WTC11 (cell line): ENCODE data around the gene DAPK3. TPM values are rescaled to one million over a fixed set of nuclear protein-coding genes. Genes with fewer than 3 reads are reported as not detected.

ENCODE experiments used
- AFF4 ChIP-seq: sonication (generic); formaldehyde crosslinking; IDR thresholded peaks from 2 replicates; pipeline ENCODE4 v1.8.1; 2023; ENCODE audit warnings: mild to moderate bottlenecking, missing genetic modification reagents, borderline replicate concordance
- ELF4 ChIP-seq: sonication (generic); formaldehyde crosslinking; IDR thresholded peaks from 2 replicates; pipeline ENCODE4 v1.8.1; 2022; ENCODE audit warnings: low read depth, mild to moderate bottlenecking, moderate library complexity, missing genetic modification reagents
- EMX1 ChIP-seq: fragments of 250-450 bp; sonication (Bioruptor Pico); IDR thresholded peaks from 2 replicates; pipeline ENCODE4 v1.8.0; 2021; ENCODE audit warnings: mild to moderate bottlenecking
- FOXP1 ChIP-seq: sonication (generic); formaldehyde crosslinking; IDR thresholded peaks from 2 replicates; pipeline ENCODE4 v1.8.0; 2022; ENCODE audit warnings: missing genetic modification reagents, mild to moderate bottlenecking, moderate library complexity, borderline replicate concordance
- IRF1 ChIP-seq: sonication (generic); formaldehyde crosslinking; IDR thresholded peaks from 2 replicates; pipeline ENCODE4 v1.8.0; 2023; ENCODE audit warnings: missing genetic modification reagents
- NFATC4 ChIP-seq: fragments of 250-450 bp; sonication (Bioruptor Pico); IDR thresholded peaks from 2 replicates; pipeline ENCODE4 v1.9.0; 2021; ENCODE audit warnings: mild to moderate bottlenecking
- NFE2L1 ChIP-seq: sonication (generic); formaldehyde crosslinking; IDR thresholded peaks from 2 replicates; pipeline ENCODE4 v1.8.1; 2023; ENCODE audit warnings: missing genetic modification reagents
- NR3C1 ChIP-seq: sonication (generic); formaldehyde crosslinking; conservative IDR thresholded peaks from 2 replicates; pipeline ENCODE4 v1.8.1; 2023; ENCODE audit warnings: low read depth, mild to moderate bottlenecking, missing genetic modification reagents
- PREB ChIP-seq: sonication (generic); formaldehyde crosslinking; IDR thresholded peaks from 2 replicates; pipeline ENCODE4 v1.8.1; 2022; ENCODE audit warnings: mild to moderate bottlenecking, missing genetic modification reagents, moderate library complexity, borderline replicate concordance
- RORB ChIP-seq: fragments of 250-450 bp; sonication (Bioruptor Pico); IDR thresholded peaks from 2 replicates; pipeline ENCODE4 v1.9.0; 2021; ENCODE audit warnings: mild to moderate bottlenecking
- SMAD3 ChIP-seq: sonication (generic); formaldehyde crosslinking; IDR thresholded peaks from 2 replicates; pipeline ENCODE4 v1.8.0; 2022; ENCODE audit warnings: missing genetic modification reagents, mild to moderate bottlenecking, borderline replicate concordance
- SOX15 ChIP-seq: fragments of 250-450 bp; sonication (Bioruptor Pico); IDR thresholded peaks from 2 replicates; pipeline ENCODE4 v1.9.0; 2021; ENCODE audit warnings: mild to moderate bottlenecking
- TCF7 ChIP-seq: sonication (generic); formaldehyde crosslinking; IDR thresholded peaks from 2 replicates; pipeline ENCODE4 v1.8.0; 2022; ENCODE audit warnings: mild to moderate bottlenecking, low read depth, missing genetic modification reagents, moderate library complexity
- TEAD1 ChIP-seq: sonication (generic); formaldehyde crosslinking; IDR thresholded peaks from 2 replicates; pipeline ENCODE4 v1.8.0; 2022; ENCODE audit warnings: mild to moderate bottlenecking, missing genetic modification reagents
- ZNF219 ChIP-seq: sonication (generic); formaldehyde crosslinking; IDR thresholded peaks from 2 replicates; pipeline ENCODE4 v1.8.0; 2023; ENCODE audit warnings: missing genetic modification reagents, mild to moderate bottlenecking, borderline replicate concordance
- ZNF396 ChIP-seq: fragments of 250-450 bp; sonication (Bioruptor Pico); IDR thresholded peaks from 2 replicates; pipeline ENCODE4 v1.8.0; 2021; ENCODE audit warnings: mild to moderate bottlenecking, moderate library complexity, borderline replicate concordance
- ZNF416 ChIP-seq: fragments of 250-450 bp; sonication (Bioruptor Pico); IDR thresholded peaks from 2 replicates; pipeline ENCODE4 v1.9.0; 2021; ENCODE audit warnings: mild to moderate bottlenecking, inconsistent platforms
- ZNF671 ChIP-seq: fragments of 250-450 bp; sonication (Bioruptor Pico); IDR thresholded peaks from 2 replicates; pipeline ENCODE4 v1.8.0; 2021; ENCODE audit warnings: mild to moderate bottlenecking
- total RNA-seq: library from RNA; stranded (reverse); gene quantifications from 3 replicates; pipeline ENCODE4 v1.2.3, GENCODE V29; 2021
- TF ChIP-seq, protein P1 (sequence below): fragments of 250-450 bp; sonication (Bioruptor Pico); conservative IDR thresholded peaks from 2 replicates; pipeline ENCODE4 v1.9.0; 2021; ENCODE audit warnings: mild to moderate bottlenecking
- TF ChIP-seq, protein P2 (sequence below): sonication (generic); formaldehyde crosslinking; IDR thresholded peaks from 2 replicates; pipeline ENCODE4 v1.8.0; 2022; ENCODE audit warnings: mild to moderate bottlenecking, missing genetic modification reagents
- TF ChIP-seq, protein P3 (sequence below): fragments of 250-450 bp; sonication (Bioruptor Pico); IDR thresholded peaks from 2 replicates; pipeline ENCODE4 v1.9.0; 2021; ENCODE audit warnings: mild to moderate bottlenecking
- TF ChIP-seq, protein P4 (sequence below): sonication (generic); formaldehyde crosslinking; IDR thresholded peaks from 2 replicates; pipeline ENCODE4 v1.8.1; 2023; ENCODE audit warnings: mild to moderate bottlenecking, missing genetic modification reagents
- TF ChIP-seq, protein P5 (sequence below): fragments of 250-450 bp; sonication (Bioruptor Pico); IDR thresholded peaks from 2 replicates; pipeline ENCODE4 v1.9.0; 2021; ENCODE audit warnings: mild to moderate bottlenecking, borderline replicate concordance

The DAPK3 gene
- total RNA-seq, 1 experiment from 2014 or later = 73.5 TPM

GRCh38 chr19:3984908-3985642 is 14.2 kb upstream of the DAPK3 start, which contains the start of gene EEF2 (continued):
- TF ChIP-seq AFF4 (CRISPR knock-in tag) (peak; percentile 71; the same call in 1 of the 2 replicates), ZNF671 (CRISPR knock-in tag) (peak; percentile 62; the same call in 1 of the 2 replicates), ZNF416 (CRISPR knock-in tag) (no peak), TEAD1 (CRISPR knock-in tag) (peak; percentile 80; the same call in 1 of the 2 replicates), SOX15 (CRISPR knock-in tag) (no peak), PREB (CRISPR knock-in tag) (no peak), NFATC4 (CRISPR knock-in tag) (peak; percentile 7; the same call in 1 of the 2 replicates), ZNF219 (CRISPR knock-in tag) (no peak), RORB (CRISPR knock-in tag) (no peak), ELF4 (CRISPR knock-in tag) (no peak), SMAD3 (CRISPR knock-in tag) (peak; percentile 84; the same call in 1 of the 2 replicates), EMX1 (CRISPR knock-in tag) (no peak; the same call in 1 of the 2 replicates), NR3C1 (CRISPR knock-in tag) (no peak), TCF7 (CRISPR knock-in tag) (no peak), FOXP1 (CRISPR knock-in tag) (peak; percentile 89), IRF1 (peak; percentile 78; the same call in 1 of the 2 replicates), ZNF396 (no peak), NFE2L1 (CRISPR knock-in tag) (no peak)
- TF ChIP-seq, protein P1, sequence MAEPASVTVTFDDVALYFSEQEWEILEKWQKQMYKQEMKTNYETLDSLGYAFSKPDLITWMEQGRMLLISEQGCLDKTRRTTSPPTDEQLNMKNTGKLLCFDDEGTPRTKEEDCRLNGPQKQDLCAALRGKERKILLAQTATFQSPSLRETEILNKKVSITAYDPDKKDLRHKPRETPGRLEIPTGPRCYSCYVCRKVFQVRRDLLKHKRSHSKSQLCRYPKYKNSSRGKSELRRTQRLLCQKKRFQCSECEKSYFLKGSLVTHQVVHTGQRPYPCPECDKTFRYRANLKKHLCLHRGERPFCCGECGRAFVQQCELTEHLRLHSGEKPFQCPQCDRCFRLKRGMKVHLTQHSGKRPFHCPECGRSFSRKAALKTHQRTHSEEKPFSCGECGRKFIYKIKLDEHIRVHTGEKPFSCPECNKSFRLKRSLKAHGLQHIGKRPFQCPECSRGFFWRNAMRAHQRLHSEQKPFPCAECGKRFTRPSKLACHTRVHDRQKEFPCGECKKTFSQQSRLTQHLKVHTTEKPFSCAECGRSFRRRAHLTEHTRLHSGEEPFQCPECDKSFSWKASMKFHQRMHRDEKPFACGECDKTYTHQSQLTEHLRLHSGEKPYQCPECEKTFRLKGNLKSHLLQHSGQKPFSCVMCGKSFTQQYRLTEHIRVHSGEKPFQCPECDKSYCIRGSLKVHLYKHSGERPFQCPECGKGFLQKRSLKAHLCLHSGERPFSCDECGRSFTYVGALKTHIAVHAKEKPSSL (CRISPR knock-in tag) = no peak
- TF ChIP-seq, protein P2, sequence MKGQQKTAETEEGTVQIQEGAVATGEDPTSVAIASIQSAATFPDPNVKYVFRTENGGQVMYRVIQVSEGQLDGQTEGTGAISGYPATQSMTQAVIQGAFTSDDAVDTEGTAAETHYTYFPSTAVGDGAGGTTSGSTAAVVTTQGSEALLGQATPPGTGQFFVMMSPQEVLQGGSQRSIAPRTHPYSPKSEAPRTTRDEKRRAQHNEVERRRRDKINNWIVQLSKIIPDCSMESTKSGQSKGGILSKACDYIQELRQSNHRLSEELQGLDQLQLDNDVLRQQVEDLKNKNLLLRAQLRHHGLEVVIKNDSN (CRISPR knock-in tag) = peak; percentile 97
- TF ChIP-seq, protein P3, sequence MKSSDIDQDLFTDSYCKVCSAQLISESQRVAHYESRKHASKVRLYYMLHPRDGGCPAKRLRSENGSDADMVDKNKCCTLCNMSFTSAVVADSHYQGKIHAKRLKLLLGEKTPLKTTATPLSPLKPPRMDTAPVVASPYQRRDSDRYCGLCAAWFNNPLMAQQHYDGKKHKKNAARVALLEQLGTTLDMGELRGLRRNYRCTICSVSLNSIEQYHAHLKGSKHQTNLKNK = peak; percentile 79; the same call in 1 of the 2 replicates
- TF ChIP-seq, protein P4, sequence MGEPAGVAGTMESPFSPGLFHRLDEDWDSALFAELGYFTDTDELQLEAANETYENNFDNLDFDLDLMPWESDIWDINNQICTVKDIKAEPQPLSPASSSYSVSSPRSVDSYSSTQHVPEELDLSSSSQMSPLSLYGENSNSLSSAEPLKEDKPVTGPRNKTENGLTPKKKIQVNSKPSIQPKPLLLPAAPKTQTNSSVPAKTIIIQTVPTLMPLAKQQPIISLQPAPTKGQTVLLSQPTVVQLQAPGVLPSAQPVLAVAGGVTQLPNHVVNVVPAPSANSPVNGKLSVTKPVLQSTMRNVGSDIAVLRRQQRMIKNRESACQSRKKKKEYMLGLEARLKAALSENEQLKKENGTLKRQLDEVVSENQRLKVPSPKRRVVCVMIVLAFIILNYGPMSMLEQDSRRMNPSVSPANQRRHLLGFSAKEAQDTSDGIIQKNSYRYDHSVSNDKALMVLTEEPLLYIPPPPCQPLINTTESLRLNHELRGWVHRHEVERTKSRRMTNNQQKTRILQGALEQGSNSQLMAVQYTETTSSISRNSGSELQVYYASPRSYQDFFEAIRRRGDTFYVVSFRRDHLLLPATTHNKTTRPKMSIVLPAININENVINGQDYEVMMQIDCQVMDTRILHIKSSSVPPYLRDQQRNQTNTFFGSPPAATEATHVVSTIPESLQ (CRISPR knock-in tag) = no peak
- TF ChIP-seq, protein P5, sequence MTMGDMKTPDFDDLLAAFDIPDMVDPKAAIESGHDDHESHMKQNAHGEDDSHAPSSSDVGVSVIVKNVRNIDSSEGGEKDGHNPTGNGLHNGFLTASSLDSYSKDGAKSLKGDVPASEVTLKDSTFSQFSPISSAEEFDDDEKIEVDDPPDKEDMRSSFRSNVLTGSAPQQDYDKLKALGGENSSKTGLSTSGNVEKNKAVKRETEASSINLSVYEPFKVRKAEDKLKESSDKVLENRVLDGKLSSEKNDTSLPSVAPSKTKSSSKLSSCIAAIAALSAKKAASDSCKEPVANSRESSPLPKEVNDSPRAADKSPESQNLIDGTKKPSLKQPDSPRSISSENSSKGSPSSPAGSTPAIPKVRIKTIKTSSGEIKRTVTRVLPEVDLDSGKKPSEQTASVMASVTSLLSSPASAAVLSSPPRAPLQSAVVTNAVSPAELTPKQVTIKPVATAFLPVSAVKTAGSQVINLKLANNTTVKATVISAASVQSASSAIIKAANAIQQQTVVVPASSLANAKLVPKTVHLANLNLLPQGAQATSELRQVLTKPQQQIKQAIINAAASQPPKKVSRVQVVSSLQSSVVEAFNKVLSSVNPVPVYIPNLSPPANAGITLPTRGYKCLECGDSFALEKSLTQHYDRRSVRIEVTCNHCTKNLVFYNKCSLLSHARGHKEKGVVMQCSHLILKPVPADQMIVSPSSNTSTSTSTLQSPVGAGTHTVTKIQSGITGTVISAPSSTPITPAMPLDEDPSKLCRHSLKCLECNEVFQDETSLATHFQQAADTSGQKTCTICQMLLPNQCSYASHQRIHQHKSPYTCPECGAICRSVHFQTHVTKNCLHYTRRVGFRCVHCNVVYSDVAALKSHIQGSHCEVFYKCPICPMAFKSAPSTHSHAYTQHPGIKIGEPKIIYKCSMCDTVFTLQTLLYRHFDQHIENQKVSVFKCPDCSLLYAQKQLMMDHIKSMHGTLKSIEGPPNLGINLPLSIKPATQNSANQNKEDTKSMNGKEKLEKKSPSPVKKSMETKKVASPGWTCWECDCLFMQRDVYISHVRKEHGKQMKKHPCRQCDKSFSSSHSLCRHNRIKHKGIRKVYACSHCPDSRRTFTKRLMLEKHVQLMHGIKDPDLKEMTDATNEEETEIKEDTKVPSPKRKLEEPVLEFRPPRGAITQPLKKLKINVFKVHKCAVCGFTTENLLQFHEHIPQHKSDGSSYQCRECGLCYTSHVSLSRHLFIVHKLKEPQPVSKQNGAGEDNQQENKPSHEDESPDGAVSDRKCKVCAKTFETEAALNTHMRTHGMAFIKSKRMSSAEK (CRISPR knock-in tag) = no peak
